Osteocyte (in vitro differentiated cells): ENCODE measurements around the gene DENND6A. TPM values are rescaled to one million over a fixed set of nuclear protein-coding genes. Genes with fewer than 3 reads are reported as not detected.

Experiments
- DNase-seq: peaks from one replicate; pipeline ENCODE4 v3.0.0; 2021; ENCODE audit warnings: mixed read lengths; ENCODE audit not compliant: unreplicated experiment; ENCODE audit errors: extremely low spot score
- H3K27ac Mint-ChIP-seq: one replicate; pipeline ENCODE4 v1.8.0; 2021; ENCODE audit warnings: mild to moderate bottlenecking, mixed read lengths; ENCODE audit not compliant: unreplicated experiment
- H3K27me3 Mint-ChIP-seq: one replicate; pipeline ENCODE4 v1.8.0; 2021; ENCODE audit warnings: mixed read lengths; ENCODE audit not compliant: unreplicated experiment
- H3K36me3 Mint-ChIP-seq: one replicate; pipeline ENCODE4 v1.8.0; 2021; ENCODE audit warnings: mixed read lengths; ENCODE audit not compliant: unreplicated experiment
- H3K4me1 Mint-ChIP-seq: one replicate; pipeline ENCODE4 v1.8.0; 2021; ENCODE audit warnings: mixed read lengths; ENCODE audit not compliant: unreplicated experiment
- H3K4me3 Mint-ChIP-seq: one replicate; pipeline ENCODE4 v1.8.0; 2021; ENCODE audit warnings: mild to moderate bottlenecking, moderate library complexity, mixed read lengths; ENCODE audit not compliant: unreplicated experiment
- H3K9me3 Mint-ChIP-seq: one replicate; pipeline ENCODE4 v1.8.0; 2021; ENCODE audit warnings: mixed read lengths; ENCODE audit not compliant: unreplicated experiment
- CTCF ChIP-seq: fragments of 200-600 bp; sonication (generic); IDR thresholded peaks from 2 replicates; pipeline ENCODE4 v1.5.0; 2021; ENCODE audit warnings: antibody characterized with exemption, mild to moderate bottlenecking, moderate library complexity
- total RNA-seq: library from RNA; stranded (reverse); gene quantifications from 2 replicates; pipeline ENCODE4 v1.2.1, GENCODE V29; 2021

The DENND6A gene
- total RNA-seq, 1 donor from 2014 or later: 26.2 TPM

- Mint-ChIP-seq H3K9me3 (no peaks in the 10 kb centered on the region), H3K27me3 (no peaks in the 10 kb centered on the region), H3K36me3 (peaks cover 39% of the 10 kb centered on the region), H3K4me1 (peaks cover 12% of the 10 kb centered on the region), H3K4me3 (no peak overlapping the region), H3K27ac (peak overlapping the region; percentile 32)
- no peak for DNase-seq
- no peak for TF ChIP-seq CTCF
Observed at GRCh38 chr3:57659004-57659673, 33.7 kb downstream of the DENND6A start.

DNA sequence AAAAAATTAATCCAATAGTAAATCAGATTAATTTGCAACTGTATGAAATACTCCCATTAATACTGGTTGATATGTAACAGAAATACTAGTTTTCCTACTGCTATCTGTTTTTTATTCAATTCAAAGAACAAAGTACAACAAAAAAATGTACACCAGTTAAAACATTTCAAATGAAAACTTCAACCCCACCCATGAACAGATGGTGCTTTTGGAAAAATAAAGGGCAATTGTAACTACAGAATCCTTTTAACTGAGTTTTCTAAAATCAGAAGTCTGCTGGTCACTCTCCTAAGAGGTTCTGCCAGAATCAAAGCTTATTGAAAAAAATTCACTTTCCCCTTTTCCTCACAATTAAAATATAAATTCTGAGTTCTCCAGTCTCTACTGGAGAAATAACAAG, 34.3 kb downstream of the DENND6A start:
- Mint-ChIP-seq H3K4me3 (no peak overlapping the region), H3K9me3 (no peaks in the 10 kb centered on the region), H3K27ac (peak overlapping the region; percentile 32), H3K4me1 (peaks cover 12% of the 10 kb centered on the region), H3K27me3 (no peaks in the 10 kb centered on the region), H3K36me3 (peaks cover 37% of the 10 kb centered on the region)
- TF ChIP-seq CTCF: no peak
- no peak for DNase-seq

GRCh38 chr3:57655727-57656126, 37.1 kb downstream of the DENND6A start:
- no peak for TF ChIP-seq CTCF
- H3K9me3 Mint-ChIP-seq: no peaks in the 10 kb centered on the region
- no peak overlapping the region for H3K27ac Mint-ChIP-seq
- DNase-seq: no peak
- H3K4me1 Mint-ChIP-seq: peaks cover 12% of the 10 kb centered on the region
- peaks cover 49% of the 10 kb centered on the region for H3K36me3 Mint-ChIP-seq
- H3K27me3 Mint-ChIP-seq: no peaks in the 10 kb centered on the region
- H3K4me3 Mint-ChIP-seq: no peak overlapping the region

DNA sequence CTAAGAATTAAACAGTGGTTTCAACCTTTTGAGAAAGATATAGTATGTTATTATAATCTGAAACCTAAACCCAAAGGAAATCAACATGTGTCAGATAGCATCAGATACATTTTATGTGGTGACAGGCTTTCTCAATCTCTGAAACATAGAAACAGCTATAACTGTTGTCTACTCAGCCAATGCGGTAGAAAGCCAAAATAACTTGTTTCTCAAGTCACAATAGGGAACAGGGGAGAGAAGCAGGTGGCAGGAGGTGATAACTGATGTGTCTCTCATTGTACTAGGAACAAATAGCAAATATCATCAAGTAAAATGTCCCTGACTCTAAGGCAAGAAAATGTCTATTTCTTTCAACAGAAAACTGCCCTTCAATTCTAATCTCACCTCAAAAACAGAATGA, 38.6 kb downstream of the DENND6A start:
- Mint-ChIP-seq H3K9me3 (peaks cover 1% of the 10 kb centered on the region), H3K36me3 (peaks cover 55% of the 10 kb centered on the region), H3K27me3 (no peaks in the 10 kb centered on the region), H3K4me3 (no peak overlapping the region), H3K27ac (no peak overlapping the region), H3K4me1 (peaks cover 9% of the 10 kb centered on the region)
- no peak for DNase-seq
- no peak for TF ChIP-seq CTCF

GRCh38 chr3:57652203-57652602, 40.7 kb downstream of the DENND6A start:
- Mint-ChIP-seq H3K27ac (no peak overlapping the region), H3K27me3 (no peaks in the 10 kb centered on the region), H3K36me3 (peaks cover 62% of the 10 kb centered on the region), H3K4me1 (peaks cover 2% of the 10 kb centered on the region), H3K4me3 (no peak overlapping the region), H3K9me3 (peaks cover 12% of the 10 kb centered on the region)
- TF ChIP-seq CTCF: no peak
- no peak for DNase-seq
